NCI-H69 (cell line): ENCODE results near the gene PDK1.
A peak's percentile ranks its signal among the peaks of the same experiment; 100 is the strongest.

Experiments
- DNase-seq: peaks from one replicate; lab custom pipeline; 2025; lab: John Stamatoyannopoulos, UW

The PDK1 gene

GRCh38 chr2:172597176-172597842 lies 41.4 kb downstream of the PDK1 start:
- no peak for DNase-seq

DNA sequence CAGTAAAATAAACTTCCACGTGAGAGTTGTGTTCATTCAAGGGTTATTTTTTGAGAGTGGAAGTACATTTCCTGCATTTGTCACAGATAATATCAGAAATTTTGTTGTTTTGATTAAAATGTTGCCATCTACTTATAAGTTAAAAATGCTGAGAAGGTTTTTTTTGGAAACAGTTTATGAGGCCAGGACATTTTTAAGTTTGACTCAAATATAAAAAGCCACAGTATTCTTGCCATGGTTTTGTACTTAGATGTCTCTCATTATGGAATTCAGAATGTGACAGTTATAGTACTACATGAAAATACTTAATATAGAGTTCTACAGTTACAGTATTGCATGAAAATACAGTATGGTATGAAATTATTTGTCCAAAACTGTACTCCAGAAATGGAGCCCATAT lies 44.1 kb downstream of the PDK1 start:
- DNase-seq = no peak

GRCh38 chr2:172600557-172601008 lies 44.7 kb downstream of the PDK1 start:
- DNase-seq = no peak

DNA sequence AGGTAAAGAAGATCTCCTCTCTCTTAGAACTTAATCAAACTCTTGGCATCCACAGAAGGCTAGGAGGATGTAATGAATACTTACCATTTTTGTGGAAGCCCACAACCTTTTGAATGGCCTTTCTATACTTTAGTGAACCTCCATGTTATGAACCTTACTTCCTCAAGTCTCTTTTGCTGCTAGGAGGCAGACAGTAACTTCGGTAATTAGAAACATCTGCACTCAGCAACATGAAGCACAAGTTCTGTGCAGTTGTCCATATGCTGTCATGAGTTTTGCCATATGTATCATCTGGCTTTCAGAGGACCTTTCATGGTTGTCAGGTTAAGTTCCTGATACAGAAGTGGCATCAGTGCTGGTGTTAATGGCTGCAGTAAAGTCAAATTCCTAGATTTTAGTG lies 50.4 kb downstream of the PDK1 start:
- DNase-seq = no peak

DNA sequence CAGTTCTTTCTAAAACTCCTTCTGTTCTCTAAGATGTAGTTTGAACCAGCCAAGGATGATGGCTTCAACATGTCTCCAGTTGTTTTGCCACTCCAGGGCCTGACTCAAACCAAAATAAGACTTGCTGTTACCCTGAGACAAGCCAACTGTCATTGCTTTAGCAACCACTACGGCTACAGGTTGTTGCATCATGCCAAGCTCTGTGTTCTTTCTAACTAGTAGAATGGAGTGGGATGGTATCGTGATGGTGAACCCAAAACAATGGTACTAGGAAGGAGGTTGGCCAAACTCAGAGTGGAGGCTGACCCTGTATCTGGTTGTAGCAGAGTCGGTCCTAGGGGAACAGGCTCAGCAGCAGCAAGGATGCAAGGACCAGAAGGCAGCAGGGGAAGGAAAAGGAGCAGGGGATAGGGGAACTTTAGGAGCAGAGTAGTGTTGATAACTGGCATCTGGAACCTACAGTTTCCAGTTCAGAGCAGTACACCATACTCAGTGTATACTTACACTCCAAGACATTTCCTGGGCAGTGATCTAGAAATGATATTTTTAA lies 51.6 kb downstream of the PDK1 start:
- no peak for DNase-seq

DNA sequence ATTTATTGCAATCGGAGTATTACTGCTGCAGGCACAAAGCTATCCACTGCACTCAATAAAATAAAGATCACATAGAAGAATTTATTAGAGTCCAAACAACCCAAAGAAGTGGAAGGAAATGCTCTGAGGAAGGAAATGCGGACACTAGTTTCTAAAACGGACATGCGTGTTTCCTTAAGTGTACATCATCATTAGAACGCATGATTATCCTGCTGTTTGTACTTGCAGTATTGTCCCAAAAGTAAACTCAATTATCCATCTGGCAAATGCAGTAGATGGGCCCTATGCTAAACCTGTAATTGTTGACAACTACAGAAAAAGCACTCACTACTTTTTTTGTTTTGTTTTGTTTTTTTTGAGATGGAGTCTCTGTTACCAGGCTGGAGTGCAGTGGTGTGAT lies 53.6 kb downstream of the PDK1 start:
- peak; percentile 40 for DNase-seq

DNA sequence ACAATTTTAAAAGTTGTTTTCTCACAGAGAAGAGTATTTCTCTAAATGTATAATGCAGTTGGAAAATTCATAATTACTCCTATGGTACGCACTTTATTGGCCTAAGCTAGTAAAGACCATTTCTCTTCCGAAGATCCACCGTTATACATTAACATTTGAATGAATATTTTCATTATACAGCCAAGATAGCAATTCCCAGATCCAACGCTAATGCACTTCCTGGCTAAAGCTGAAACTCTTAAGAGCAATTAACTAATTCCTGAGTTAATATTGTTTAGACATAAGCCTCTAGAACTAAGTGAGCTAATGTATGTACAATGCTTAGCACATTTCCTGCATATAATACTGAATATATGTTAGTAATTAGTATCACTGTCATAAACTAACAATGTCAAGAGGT lies 56.2 kb downstream of the PDK1 start:
- DNase-seq = no peak

DNA sequence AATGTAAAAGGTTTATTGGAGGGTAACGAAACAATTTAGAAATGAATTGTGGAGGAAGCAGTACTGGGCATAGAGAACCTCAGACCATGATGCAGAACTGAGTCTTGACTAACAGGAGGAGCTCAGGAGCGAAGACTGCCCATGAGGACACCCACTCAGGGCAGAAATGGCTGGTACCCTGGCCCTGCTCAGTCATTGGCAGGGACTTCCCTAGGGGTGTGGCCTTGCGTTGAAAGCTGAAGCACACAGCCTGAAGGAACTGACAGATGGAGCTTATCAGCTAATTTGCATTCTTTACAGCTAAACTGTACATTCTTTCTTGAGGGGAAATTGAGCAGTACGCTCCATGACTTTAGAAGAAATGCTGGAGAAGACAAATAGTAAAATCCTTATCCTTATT lies 57.1 kb downstream of the PDK1 start:
- DNase-seq = peak; percentile 19

DNA sequence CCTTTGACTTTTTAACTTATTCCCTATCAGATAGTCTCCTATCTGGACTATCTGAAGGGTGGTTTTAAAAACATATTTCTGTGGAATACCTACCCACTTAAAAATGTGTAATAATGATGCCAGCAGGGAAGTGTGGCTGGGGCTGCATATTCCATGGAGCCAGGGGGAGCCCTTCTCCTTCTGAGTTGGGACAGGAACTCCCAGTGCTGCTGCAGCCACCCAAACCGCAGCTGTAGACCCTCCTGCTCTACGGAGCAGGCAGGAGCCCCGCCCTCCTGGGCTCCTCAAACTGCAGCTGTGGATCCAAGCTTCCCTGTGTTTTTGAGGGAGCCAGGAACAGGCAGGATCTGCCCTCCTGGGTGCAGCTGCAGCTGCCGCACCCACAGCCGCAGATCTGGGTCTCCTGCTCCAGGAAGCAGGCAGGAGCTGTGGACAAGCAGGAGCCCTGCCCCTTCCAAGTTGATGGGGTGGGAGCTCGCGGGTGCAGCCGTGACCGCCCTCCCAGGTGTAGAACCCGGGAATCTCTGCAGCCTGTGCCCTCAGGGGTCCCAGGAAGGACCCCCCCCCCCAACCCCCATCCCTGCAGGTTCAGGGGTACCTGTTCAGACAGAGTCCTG lies 57.8 kb downstream of the PDK1 start:
- DNase-seq = no peak

- no peak for DNase-seq
These were observed 59.0 kb downstream of the PDK1 start for GRCh38 chr2:172614932-172615331.

GRCh38 chr2:172615727-172616261 lies 59.9 kb downstream of the PDK1 start:
- no peak for DNase-seq

DNA sequence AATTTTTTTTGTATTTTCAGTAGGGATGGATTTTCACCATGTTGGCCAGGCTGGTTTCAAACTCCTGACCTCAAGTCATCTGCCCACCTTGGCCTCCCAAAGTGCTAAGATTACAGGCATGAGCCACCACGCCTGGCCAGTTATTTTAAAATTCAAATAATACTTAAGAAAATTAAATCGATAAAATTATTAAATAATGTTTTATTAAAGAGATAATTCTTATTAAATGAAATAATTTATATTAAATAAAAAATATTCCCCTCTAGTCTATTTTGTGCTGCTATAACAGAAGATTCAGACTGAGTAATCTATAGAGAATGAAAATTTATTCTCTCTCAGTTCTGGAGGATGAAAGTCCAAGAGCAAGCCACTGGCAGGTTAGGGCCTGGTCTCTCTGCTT lies 61.2 kb downstream of the PDK1 start:
- no peak for DNase-seq

DNA sequence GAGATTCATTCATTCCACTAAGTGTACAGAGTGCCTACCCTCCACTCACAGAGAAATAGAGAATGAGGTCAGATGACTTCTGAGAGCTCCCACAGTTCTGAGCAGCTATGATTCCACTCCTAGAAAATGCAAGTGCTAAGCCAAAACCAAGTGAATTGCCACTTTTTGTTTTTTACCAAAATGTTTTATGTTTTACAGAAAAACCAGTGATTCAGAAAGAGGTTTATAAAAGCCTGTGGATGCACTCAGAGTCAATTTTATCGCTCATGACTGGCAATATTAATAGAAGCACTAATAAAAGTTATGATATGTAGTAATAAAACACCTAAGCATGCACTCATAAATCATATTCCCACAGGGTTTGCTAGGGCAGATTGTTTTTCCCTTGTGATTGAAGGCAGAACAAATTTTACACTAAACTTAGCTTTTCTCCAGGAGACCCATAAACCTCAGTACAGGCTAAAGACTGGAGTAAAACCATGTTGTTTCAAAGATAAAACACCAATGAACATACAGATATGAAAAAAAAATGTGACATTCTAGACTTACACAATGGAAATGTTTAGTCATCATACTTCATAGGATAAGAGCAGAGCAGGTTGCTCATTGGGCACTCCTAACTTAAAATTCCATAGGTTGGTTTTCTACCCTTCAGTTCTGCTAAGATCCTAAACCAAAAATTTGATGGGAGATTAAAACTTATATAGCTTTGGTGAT lies 67.5 kb downstream of the PDK1 start:
- DNase-seq = no peak

GRCh38 chr2:172624996-172625395 lies 69.1 kb downstream of the PDK1 start:
- DNase-seq = no peak

GRCh38 chr2:172627181-172627580 lies 71.3 kb downstream of the PDK1 start:
- DNase-seq = no peak

- peak; percentile 23 for DNase-seq
These were observed 72.2 kb downstream of the PDK1 start for GRCh38 chr2:172628085-172628484.

- no peak for DNase-seq
These were observed 73.7 kb downstream of the PDK1 start for GRCh38 chr2:172629586-172629985.

- DNase-seq = no peak
These were observed 74.3 kb downstream of the PDK1 start for GRCh38 chr2:172630181-172630580.

DNA sequence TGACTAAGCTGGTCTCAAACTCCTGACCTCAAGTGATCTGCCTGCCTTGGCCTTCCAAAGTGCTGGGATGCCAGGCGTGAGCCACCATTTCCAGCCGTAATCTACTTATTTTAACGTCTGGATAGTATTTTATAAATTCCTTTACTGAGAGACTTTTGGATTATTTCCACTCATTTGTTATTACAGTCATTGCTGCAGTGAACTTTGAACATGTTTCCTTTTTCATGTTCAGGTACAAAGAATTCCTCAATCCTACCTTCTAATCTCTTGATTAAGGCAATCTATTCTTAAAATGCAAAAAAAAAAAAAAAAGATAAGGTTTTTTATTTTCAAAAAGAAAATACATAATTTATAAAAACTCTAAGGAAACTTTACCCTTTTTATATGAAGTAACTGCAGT lies 78.6 kb downstream of the PDK1 start:
- DNase-seq = no peak

DNA sequence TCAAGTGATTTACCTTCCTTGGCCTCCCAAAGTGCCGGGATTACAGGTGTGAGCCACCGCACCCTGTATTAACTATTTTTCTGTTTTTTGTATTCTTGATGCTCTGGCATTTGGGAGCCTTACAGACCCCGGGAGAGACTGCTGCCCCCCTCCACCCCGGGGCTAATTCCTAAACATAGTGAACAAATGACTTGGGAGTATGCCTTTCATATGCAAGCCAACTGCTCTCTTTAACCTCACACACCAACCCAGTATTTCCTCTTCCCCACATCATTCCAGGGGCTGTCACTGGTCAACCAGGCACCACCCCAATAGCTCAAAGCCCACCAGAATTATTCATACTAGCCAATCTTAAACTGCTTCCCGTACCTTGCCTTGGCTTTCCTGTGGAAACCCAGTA lies 79.7 kb downstream of the PDK1 start:
- DNase-seq = no peak

DNA sequence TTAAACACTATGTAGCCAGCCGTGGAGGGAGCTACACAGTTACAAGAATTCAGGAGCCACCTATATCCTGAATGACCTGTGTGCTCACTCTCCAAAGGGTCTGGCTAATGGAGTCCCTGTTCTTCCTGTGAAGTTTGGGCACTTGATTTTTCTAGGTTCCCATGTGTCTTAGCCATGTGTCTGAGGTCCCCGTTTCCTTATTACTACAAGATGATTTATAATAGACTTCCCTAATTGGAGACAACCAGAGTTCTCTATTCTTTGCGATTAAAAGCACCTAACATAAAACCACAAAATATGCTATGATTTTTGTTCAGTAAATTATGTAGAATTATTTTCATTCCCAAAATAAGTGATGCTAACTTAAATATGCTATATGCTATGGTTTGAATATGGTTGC lies 83.4 kb downstream of the PDK1 start:
- no peak for DNase-seq

DNA sequence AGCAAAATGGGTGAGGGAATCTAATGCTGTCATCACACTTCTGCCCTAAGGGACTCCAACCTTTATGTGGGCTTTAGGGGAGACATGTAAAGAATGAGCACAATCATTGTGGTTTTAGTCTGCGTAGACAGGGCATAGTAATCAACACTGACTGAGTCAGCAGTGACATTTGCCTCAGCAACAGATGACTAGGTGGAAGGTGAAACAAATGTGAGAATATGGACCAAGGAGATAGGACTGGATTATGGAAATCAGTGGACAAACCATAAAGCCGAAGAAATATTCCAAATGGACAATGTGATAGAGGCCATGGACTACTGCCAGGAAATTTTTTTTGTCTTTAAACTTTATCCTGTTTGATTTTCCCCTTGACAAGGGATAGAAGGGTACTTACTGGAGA lies 83.9 kb downstream of the PDK1 start:
- no peak for DNase-seq

DNA sequence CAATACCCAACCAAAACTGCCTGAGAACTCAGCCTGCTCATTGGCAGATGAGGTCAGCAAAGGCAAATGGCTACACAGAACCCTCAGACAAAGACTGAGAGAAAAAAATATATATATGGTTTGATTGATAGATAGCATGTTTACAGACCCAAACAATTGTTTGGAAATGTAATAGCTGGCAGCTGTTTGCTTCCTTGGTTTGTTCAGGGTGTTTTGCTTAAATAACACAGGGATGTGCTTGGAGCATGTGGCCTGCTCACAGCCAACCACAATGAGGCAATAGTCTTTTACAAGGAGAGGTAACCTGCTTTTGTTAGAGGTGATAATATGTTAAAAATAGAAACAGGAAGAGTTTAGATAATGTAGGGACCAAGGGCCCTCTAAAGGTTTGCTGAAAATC lies 84.5 kb downstream of the PDK1 start:
- peak; percentile 9 for DNase-seq
